T-helper 2 cell treated with Interferon-gamma antibody and Interleukin-4, amounts not matched to agents 5 μg/mL and 100 μg/mL, for 36 hours (primary cell): ENCODE data around the gene COQ3.

Experiments used
- DNase-seq: peaks from one replicate; pipeline ENCODE4 v3.0.0; 2021; ENCODE audit warnings: low spot score
- H3K27ac Mint-ChIP-seq: one replicate; pipeline ENCODE4 v1.8.0; 2021; ENCODE audit warnings: mild to moderate bottlenecking, mixed read lengths
- H3K27me3 Mint-ChIP-seq: one replicate; pipeline ENCODE4 v1.8.0; 2021; ENCODE audit warnings: low read depth, mixed read lengths
- H3K36me3 Mint-ChIP-seq: one replicate; pipeline ENCODE4 v1.8.0; 2021; ENCODE audit warnings: low read depth, mixed read lengths
- H3K4me1 Mint-ChIP-seq: one replicate; pipeline ENCODE4 v1.8.0; 2021; ENCODE audit warnings: low read depth, mixed read lengths
- H3K4me3 Mint-ChIP-seq: one replicate; pipeline ENCODE4 v1.8.0; 2022; ENCODE audit warnings: mild to moderate bottlenecking, moderate library complexity, mixed read lengths
- H3K9me3 Mint-ChIP-seq: one replicate; pipeline ENCODE4 v1.8.0; 2021; ENCODE audit warnings: mixed read lengths

COQ3 gene, protein sequence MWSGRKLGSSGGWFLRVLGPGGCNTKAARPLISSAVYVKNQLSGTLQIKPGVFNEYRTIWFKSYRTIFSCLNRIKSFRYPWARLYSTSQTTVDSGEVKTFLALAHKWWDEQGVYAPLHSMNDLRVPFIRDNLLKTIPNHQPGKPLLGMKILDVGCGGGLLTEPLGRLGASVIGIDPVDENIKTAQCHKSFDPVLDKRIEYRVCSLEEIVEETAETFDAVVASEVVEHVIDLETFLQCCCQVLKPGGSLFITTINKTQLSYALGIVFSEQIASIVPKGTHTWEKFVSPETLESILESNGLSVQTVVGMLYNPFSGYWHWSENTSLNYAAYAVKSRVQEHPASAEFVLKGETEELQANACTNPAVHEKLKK

DNA sequence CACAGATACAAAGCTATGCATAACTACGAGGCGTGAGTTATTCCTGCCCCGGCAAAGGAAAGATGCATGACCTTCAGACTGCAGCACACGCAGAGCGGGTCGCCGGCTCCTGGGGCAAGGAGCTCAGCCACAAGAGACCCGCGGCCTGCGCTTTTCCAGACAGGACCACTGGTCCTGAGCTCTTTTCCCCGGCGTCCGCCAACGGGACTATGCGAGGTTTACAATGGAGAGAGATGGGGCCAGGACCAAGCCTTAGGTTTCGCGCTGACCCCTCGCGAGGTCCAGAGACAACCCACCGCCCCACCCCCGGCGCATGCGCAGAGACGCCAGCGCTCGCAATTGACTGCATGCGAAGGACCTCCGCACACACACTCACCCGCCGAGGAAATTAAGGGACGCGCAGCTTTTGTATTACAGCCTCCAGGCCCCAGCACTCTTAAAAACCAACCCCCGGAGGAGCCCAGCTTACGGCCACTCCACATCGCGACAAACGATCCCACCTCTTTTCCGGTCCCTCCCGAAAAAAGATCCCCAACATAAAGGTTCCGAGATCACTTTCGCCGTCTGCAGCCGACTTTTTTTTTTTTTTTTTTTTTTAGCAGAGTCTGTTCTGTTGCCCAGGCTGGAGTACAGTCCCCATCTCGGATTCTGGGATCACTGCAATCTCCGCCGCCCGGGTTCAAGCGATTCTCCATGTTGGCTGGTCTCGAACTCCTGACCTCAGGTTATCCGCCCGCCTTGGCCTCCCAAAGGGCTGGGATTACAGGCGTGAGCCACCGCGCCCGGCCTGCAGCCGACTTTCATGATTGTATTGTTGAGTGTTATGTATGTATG is at the start of gene COQ3:
COQ3 (minus strand) TSS at position 498 of the 834 bp plus-strand sequence; CDS start at position 482, 16 bp downstream.
- Mint-ChIP-seq H3K4me1 (peaks cover 8% of the 10 kb centered on the region), H3K27me3 (no peaks in the 10 kb centered on the region), H3K27ac (peak within 1 kb of the TSS; percentile 89), H3K4me3 (peak within 1 kb of the TSS; percentile 93), H3K36me3 (peaks cover 4% of the 10 kb centered on the region), H3K9me3 (no peaks in the 10 kb centered on the region)
- peak; percentile 72 for DNase-seq

DNA sequence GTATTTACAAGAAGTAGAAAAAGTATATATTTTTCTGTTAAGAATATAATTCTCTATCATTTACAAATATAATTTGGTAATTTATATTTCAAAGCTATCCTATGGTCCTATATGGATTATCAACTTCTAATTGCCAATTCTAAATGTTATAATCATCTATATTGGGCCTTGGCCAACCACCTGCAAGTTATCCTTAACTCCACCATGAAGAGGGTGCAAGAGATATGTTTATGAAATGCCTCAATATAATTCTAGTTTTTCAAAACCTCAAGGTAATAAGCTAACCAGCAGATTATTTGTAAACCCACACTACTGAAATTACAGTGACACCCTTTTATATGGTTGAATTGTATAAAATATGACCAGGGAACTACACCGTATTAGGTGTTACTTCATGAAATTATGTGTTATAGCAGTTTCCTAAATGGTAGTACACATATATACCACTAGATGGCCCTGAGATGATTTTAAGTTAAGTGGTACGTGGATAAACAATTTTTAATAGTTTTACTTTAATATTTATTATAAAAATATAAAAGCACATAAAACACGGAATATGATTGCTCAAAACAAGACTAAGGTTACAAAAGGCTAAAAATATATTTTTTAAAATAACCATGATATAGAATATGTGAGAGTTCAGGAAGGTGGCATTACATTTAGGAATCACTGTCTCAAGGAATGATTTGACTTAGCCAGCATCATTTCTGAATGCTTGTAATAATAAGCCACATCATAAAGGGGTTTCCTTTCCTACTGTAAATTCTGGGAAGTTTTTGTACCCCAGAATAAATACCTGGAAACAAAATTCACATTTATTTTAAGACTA is 40.9 kb upstream of the COQ3 start:
- no peaks in the 10 kb centered on the region for H3K27me3 Mint-ChIP-seq
- H3K36me3 Mint-ChIP-seq = peaks cover 4% of the 10 kb centered on the region
- DNase-seq = no peak
- H3K27ac Mint-ChIP-seq = no peak overlapping the region
- peaks cover 2% of the 10 kb centered on the region for H3K4me1 Mint-ChIP-seq
- H3K9me3 Mint-ChIP-seq = no peaks in the 10 kb centered on the region
- H3K4me3 Mint-ChIP-seq = no peak overlapping the region

DNA sequence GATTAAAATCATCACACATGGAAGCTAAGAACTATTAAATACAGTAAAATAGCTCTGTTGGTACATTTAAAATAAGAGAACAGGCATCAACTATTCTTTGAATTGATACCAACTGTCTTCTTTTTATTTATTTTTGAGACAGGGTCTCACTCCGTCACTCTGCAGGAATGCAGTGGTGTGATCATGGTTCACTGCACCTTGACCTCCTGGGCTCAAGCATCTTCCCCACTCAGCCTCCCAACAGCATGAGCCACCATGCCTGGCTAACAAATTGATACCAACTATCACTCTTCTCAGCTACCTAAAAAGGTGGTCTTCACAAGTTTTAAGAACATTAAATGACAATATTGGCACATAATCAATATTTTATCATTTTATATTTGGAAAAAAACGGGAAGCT is 38.9 kb upstream of the COQ3 start:
- Mint-ChIP-seq H3K4me1 (peaks cover 4% of the 10 kb centered on the region), H3K27ac (no peak overlapping the region), H3K9me3 (no peaks in the 10 kb centered on the region), H3K27me3 (no peaks in the 10 kb centered on the region), H3K36me3 (peaks cover 1% of the 10 kb centered on the region), H3K4me3 (no peak overlapping the region)
- DNase-seq = no peak

DNA sequence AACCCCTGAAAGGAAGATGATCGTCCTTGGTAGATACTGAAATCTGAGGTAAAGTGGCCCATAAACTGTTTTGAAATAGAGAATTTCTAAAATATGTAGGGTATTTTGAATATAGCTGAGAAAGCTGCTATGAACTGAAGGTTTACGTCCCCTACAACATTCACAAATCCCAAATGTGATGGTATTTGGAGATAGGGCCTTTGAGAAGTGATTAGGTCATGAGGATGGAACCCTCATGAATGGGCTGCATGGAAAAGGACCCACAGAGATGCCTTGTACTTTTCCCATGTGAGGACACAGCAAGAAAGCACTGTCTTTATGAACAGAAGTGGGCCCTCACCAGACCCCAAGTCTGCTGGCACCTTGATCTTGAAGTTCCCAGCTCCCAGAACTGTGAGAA is 37.9 kb upstream of the COQ3 start:
- no peak for DNase-seq
- no peaks in the 10 kb centered on the region for H3K9me3 Mint-ChIP-seq
- H3K4me1 Mint-ChIP-seq = peaks cover 10% of the 10 kb centered on the region
- H3K27ac Mint-ChIP-seq = no peak overlapping the region
- H3K27me3 Mint-ChIP-seq = no peaks in the 10 kb centered on the region
- H3K4me3 Mint-ChIP-seq = no peak overlapping the region
- H3K36me3 Mint-ChIP-seq = peaks cover 5% of the 10 kb centered on the region

DNA sequence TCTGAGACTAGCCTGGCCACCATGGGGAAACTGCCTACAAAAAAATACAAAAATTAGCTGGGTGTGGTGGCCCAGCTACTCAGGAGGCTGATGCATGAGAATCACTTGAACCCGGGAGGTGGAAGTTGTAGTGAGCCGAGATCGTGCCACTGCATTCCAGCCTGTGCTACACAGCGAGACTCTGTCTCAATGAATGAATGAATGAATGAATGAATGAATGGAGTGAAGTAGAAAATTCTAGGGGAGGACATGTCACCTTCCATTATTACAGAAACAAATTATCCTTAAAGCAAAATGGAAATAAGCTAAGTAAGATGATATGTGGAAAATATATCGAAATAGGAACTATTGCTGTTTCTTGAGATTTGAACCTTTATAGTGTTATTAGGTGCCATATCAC is 34.0 kb upstream of the COQ3 start:
- Mint-ChIP-seq H3K4me3 (no peak overlapping the region), H3K36me3 (peaks cover 12% of the 10 kb centered on the region), H3K27me3 (no peaks in the 10 kb centered on the region), H3K27ac (no peak overlapping the region), H3K4me1 (peaks cover 30% of the 10 kb centered on the region), H3K9me3 (no peaks in the 10 kb centered on the region)
- DNase-seq = no peak

DNA sequence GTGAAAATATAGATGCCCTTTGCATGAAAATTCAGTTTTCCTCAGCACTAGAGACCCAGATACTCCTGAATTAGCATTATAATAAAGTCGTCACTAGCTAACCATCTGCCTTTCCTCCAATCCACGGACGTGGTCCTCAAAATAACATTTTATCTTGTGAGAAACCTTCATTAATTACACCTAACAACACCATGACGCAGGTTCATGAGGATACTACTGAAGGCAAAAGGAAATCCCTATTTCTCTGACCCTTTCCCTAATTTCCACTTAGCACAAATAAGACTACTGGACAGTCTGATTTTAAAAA is 32.4 kb upstream of the COQ3 start:
- Mint-ChIP-seq H3K4me3 (peak overlapping the region; percentile 91), H3K27me3 (no peaks in the 10 kb centered on the region), H3K27ac (peak overlapping the region; percentile 98), H3K9me3 (no peaks in the 10 kb centered on the region), H3K36me3 (peaks cover 19% of the 10 kb centered on the region), H3K4me1 (peaks cover 39% of the 10 kb centered on the region)
- no peak for DNase-seq

DNA sequence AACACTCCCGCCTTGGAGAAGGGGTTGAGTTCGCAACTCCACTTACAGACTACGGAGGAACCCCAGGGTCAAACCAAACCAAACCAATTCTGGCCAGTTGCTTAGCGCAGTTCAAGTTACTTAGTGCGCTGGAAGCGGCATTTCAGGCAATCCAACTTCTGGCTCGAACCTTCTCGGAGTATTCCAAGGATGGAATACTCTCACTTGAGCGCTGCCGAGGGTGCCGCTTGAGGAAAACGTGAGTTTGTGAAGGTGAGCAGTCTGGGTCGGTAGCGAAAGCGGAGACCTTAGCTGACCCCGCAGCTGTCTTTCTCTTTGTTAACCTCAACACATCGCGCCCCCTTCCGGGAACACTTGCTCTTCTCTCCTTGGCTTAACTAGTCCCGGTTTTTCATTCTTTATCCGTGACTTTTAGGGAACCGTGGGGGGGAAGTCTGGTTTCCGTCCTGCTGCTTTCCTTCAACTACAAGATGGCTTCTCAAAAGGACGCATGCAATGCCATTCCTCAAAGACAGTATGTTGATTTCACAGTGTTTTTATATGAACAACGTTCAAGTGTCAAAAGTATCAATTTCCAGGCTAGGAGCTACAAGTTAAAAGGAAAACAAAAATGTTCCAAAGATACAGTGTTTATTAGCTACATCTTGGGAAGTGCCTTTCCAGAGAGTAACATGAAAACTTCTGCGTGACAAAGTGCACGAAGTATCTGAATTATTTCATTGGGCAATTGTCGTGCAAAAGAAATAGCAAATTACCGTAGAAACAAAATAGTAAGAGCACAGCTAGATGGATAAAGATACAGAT is 31.9 kb upstream of the COQ3 start:
- H3K4me1 Mint-ChIP-seq = peaks cover 44% of the 10 kb centered on the region
- DNase-seq = peak; percentile 67
- H3K27me3 Mint-ChIP-seq = no peaks in the 10 kb centered on the region
- H3K4me3 Mint-ChIP-seq = peak overlapping the region; percentile 91
- peaks cover 25% of the 10 kb centered on the region for H3K36me3 Mint-ChIP-seq
- H3K9me3 Mint-ChIP-seq = no peaks in the 10 kb centered on the region
- H3K27ac Mint-ChIP-seq = peak overlapping the region; percentile 98

DNA sequence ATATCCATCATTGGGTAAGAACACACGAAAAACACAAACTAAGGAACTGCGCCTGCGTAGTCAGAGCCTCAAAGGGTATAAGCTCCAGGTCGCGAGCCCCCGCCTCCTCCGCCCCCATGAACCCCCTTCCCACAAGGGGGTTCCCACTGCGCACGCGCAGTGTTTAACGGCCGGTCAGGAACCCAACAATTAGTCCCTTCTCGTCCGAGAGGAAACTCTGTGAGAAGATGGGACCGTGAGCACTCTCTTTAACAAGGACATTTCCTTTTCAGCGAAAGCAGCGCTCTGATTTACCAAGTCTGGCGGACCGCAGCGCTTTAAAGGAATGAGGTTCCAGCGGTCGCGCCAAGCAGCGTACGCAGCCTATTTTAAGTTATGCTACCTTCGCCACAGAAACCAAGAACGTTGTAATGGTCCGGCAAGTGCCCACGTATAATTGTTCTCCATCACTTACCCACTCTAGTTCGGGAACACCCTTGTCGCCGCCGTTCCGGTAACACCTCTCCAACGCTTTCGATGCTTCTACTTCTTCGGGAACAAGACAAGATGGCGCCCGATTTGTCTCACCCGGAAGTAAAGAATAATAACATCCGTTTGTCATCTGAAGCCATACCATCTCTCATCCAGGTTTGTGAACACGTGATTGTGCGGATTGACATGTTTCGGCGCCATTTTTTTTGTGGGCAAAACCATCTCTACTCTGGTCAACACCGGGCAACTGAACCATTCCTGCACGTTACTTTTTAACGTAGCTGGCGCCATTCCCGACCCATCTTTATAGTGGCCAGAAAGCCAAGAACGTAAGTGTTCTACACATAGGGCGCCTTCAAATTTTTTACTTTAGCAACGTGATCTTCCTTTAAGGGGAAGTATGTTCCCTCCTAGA is 31.0 kb upstream of the COQ3 start, which contains the start of gene PNISR:
PNISR (minus strand) TSS at position 548 of the 886 bp plus-strand sequence. CDS start 10,649 bp downstream, outside the sequence.
- peak; percentile 88 for DNase-seq
- Mint-ChIP-seq H3K36me3 (peaks cover 26% of the 10 kb centered on the region), H3K27ac (peak within 1 kb of the TSS; percentile 98), H3K4me3 (peak within 1 kb of the TSS; percentile 91), H3K27me3 (no peaks in the 10 kb centered on the region), H3K4me1 (peaks cover 46% of the 10 kb centered on the region), H3K9me3 (no peaks in the 10 kb centered on the region)

DNA sequence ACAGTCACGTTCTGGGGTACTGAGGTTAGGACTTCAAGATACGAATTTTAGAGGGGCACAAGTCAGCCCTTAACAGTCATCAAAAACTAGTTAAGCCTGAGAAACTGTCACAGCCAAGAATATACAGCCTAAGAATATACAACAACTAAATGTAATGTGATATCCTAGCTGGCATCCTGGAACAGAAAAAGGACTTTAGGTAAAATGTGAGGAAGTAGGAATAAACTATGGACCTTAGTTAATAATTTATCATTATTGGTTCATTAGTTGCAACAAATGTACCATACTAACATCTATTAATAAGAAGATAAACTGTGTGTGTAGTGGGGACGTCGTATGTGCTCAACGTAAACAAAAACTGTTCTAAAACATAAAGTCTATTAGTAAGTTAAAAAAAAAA is 30.0 kb upstream of the COQ3 start:
- Mint-ChIP-seq H3K4me3 (peak overlapping the region; percentile 91), H3K27ac (peak overlapping the region; percentile 79)

DNA sequence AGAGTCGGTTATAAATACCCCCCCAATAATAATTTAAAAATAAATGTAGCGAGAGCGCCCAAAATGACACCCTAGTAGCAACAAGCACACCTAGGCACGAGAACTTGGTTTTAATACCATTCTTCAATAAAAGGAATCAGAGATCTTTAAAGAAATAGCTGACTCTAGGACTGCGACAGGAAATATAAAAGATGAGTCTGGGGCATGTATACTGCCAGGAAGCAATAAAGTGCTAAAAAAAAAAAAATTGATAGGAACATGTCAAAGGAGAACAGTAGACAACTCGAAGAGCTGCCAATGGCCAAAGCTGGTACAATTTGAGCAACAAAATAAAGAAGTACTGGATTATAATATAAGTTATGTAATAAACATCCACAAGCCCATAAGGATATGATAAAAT is 28.9 kb upstream of the COQ3 start:
- Mint-ChIP-seq H3K27ac (peak overlapping the region; percentile 21), H3K27me3 (no peaks in the 10 kb centered on the region), H3K4me1 (peaks cover 48% of the 10 kb centered on the region), H3K9me3 (no peaks in the 10 kb centered on the region), H3K36me3 (peaks cover 29% of the 10 kb centered on the region), H3K4me3 (peak overlapping the region; percentile 91)
- no peak for DNase-seq

More for the DNA sequence above, 30.0 kb upstream of the COQ3 start:
- Mint-ChIP-seq H3K27me3 (no peaks in the 10 kb centered on the region), H3K36me3 (peaks cover 26% of the 10 kb centered on the region), H3K4me1 (peaks cover 44% of the 10 kb centered on the region), H3K9me3 (no peaks in the 10 kb centered on the region)
- no peak for DNase-seq

DNA sequence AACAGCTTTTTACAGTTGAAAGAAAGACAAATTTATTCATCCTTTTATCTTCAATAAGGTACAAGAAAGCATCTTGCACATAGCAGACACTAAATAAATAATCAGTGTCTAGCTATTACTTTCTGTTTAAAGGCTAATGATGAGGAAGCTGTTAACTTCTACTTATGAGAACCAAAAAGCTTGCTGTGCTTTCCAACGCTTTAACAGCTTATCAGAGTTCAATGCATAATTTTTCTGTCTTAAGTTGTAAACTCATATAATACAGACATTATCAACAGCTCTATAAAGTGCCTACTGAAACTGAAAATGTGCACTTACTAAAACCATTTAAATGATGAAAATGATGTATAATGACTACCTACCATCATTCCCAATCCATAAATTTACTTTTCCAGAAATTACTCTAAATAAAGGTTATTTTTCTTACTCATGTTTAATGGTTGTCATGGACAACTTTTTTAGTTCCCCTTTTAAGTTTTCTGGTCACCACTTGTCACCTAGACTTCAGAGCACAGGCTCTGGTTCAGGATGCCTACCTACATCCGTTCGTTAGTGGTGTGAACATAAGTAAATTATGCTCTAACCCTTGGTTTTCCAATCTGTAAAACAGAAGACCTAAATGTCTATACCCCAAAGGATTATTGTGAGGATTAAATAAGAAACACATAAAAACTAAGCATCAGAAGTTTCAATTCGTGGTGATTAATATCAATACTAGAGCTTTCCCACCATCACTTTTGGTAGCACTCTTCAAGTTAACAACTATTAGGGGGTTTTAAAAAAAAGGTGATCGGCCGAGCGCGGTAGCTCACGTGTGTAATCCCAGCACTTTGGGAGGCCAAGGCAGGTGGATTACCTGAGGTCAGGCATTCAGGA is 23.1 kb upstream of the COQ3 start:
- Mint-ChIP-seq H3K4me1 (peaks cover 31% of the 10 kb centered on the region), H3K4me3 (no peak overlapping the region), H3K36me3 (peaks cover 34% of the 10 kb centered on the region), H3K27me3 (no peaks in the 10 kb centered on the region), H3K9me3 (no peaks in the 10 kb centered on the region), H3K27ac (no peak overlapping the region)
- no peak for DNase-seq

DNA sequence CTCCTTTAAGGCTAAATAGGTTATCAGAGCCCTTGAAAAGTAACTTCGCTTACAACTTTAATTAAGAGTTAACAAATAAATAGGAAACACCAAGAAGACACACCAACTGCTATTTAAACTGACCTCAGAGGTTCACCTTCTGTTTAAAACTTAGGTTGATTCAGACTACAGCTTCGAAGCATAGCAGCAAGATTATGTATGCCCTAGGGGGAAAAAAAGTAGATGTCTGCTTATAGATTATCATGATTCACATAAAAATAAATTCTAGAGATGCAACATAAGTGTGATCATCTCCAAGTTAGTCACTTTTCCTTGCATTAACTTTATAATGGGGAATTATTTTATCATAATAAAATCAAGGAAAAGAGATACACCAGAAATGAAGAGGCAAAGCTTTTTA is 22.2 kb upstream of the COQ3 start:
- Mint-ChIP-seq H3K9me3 (no peaks in the 10 kb centered on the region), H3K36me3 (peaks cover 33% of the 10 kb centered on the region), H3K4me1 (peaks cover 26% of the 10 kb centered on the region), H3K4me3 (no peak overlapping the region), H3K27ac (no peak overlapping the region), H3K27me3 (no peaks in the 10 kb centered on the region)
- DNase-seq = no peak
